Kidney (tissue), 22 donors: ENCODE data around the gene KRT33A. TPM values are rescaled to one million over a fixed set of nuclear protein-coding genes. Genes with fewer than 3 reads are reported as not detected.
"Not testable (repeated sequence)": the region's sequence is repeated elsewhere in the genome, so short reads cannot be mapped to it uniquely, and the experiment has no call there.

Experiments used
- DNase-seq, 5 donors: peaks; one replicate each; pipeline ENCODE4 v3.0.0-alpha.2; 2013 to 2020
- FAIRE-seq: peaks from 2 replicates; lab custom pipeline; 2012; peaks lifted over from hg19 to GRCh38; lab: Jason Lieb, UNC
- H3K27ac ChIP-seq, 2 donors: one replicate each; pipeline ENCODE4 v1.7.0; 2013; ENCODE audit warnings: low read depth in 2 of 2, low read length in 2 of 2, inconsistent platforms in 1 of 2
- H3K27me3 ChIP-seq: one replicate; pipeline ENCODE4 v1.7.1; 2013; ENCODE audit warnings: low read length, inconsistent platforms; ENCODE audit not compliant: control insufficient read depth, insufficient read depth
- H3K36me3 ChIP-seq, 3 donors: one replicate each; pipeline versions ENCODE4 v1.7.0 to v1.7.1; 2013; ENCODE audit warnings: low read length in 3 of 3, control low read depth in 1 of 3, inconsistent platforms in 1 of 3; ENCODE audit not compliant: insufficient read depth in 3 of 3, control insufficient read depth in 2 of 3
- H3K4me1 ChIP-seq, 3 donors: one replicate each; pipeline versions ENCODE4 v1.7.0 to v1.7.1; 2013; ENCODE audit warnings: low read length in 3 of 3, inconsistent platforms in 1 of 3, low read depth in 1 of 3; ENCODE audit not compliant: control insufficient read depth in 2 of 3, insufficient read depth in 2 of 3
- H3K4me3 ChIP-seq, 3 donors: one replicate each; pipeline versions ENCODE4 v1.7.0 to v1.8.1; 2013; ENCODE audit warnings: low read length in 3 of 3, control low read depth in 1 of 3, inconsistent platforms in 1 of 3
- H3K9ac ChIP-seq, 3 donors: one replicate each; pipeline versions ENCODE4 v1.7.0 to v1.7.1; 2013; ENCODE audit warnings: low read length in 3 of 3, control low read depth in 1 of 3, inconsistent platforms in 1 of 3
- H3K9me3 ChIP-seq, 3 donors: one replicate each; pipeline versions ENCODE4 v1.7.0 to v1.7.1; 2013; ENCODE audit warnings: low read length in 3 of 3, control low read depth in 1 of 3, inconsistent platforms in 1 of 3; ENCODE audit not compliant: control insufficient read depth in 2 of 3, insufficient read depth in 1 of 3
- CTCF ChIP-seq: IDR thresholded peaks from 3 replicates; pipeline ENCODE4 v1.5.1; 2012; ENCODE audit warnings: mild to moderate bottlenecking, moderate library complexity, borderline replicate concordance; ENCODE audit not compliant: insufficient read depth; ENCODE audit errors: extremely low read depth
- intact Hi-C: fragments of 100-400 bp; cut with DNase I; formaldehyde crosslinking; loops from one replicate; pipeline ENCODE4 v1.11.1; 2022
- long read RNA-seq, 10 donors: library from polyadenylated mRNA in 1 of 10; unstranded in 1 of 10; transcript quantifications; one replicate each; pipeline ENCODE4 v2.0.0 and lab custom pipeline, GENCODE V29; 2021 to 2026
- polyA plus RNA-seq: library from polyadenylated mRNA; stranded (reverse); fragments of 350-450 nt; fragmentation: Illumina TruSeq; extraction: RNeasy Lipid Tissue Mini Kit (QIAGEN cat#74804); gene quantifications from one replicate; pipeline ENCODE4 v1.2.3, GENCODE V29; 2014; ENCODE audit warnings: low read depth, low replicate concordance; ENCODE audit not compliant: insufficient read depth
- total RNA-seq: library from RNA; stranded (reverse); fragmentation: NEBNext Ultra II Directional; extraction: Animal tissue kit (Norgen Biotek cat#: 25700); gene quantifications from one replicate; pipeline ENCODE4 v1.2.1, GENCODE V29; 2021
- donor health status: control.
- donor health status: control.
- donor health status: control.
- donor health status: control.
- donor health status: control.
- donor health status: DM: yes; HTN: yes; CAD: no.
- donor health status: Normal renal cell carcinoma (clear cell type).

The KRT33A gene
- total RNA-seq (not detected), polyA plus RNA-seq (not detected)
- long read RNA-seq, donor 1: 0 reads
- long read RNA-seq, donor 2: 0 reads
- long read RNA-seq, donor 3: 0 reads
- long read RNA-seq, donor 4: 0 reads
- long read RNA-seq, donor 5: 0 reads
- long read RNA-seq, donor 6: 0 reads
- long read RNA-seq, donor 7: 0 reads
- long read RNA-seq, donor 8: 0 reads
- long read RNA-seq, donor 9: 0 reads
- long read RNA-seq, donor 10: 0 reads

DNA sequence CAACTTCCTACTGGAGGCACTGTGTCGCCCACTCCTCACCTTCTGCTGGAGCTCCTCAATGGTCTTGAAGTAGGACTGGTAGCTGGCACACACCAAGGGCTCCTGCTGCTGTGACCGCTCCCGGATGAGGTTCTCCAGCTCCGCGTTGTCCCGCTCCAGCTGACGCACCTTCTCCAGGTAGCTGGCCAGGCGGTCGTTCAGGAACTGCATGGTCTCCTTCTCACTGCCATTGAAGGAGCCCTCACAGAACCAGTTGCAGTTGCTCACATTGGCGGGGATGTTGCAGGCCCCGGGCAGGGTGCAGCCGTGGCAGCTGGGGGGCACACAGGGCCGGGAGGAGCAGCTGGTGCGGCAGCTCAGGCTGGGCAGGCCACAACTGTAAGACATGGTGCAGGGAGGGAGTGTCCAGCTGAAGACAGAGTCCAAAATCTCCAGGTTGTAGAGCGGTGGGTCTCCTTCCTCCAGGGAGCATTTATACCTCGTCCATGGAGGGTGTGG lies at the start of gene KRT33A:
Gene KRT33A (minus strand): TSS at position 448 of the 498 bp plus-strand sequence. CDS start 61 bp downstream, at position 387.
- H3K27me3 ChIP-seq, H3K36me3 ChIP-seq, H3K9me3 ChIP-seq, H3K4me3 ChIP-seq, DNase-seq, intact Hi-C loops, H3K9ac ChIP-seq, H3K4me1 ChIP-seq, H3K27ac ChIP-seq, FAIRE-seq: not testable (repeated sequence)

DNA sequence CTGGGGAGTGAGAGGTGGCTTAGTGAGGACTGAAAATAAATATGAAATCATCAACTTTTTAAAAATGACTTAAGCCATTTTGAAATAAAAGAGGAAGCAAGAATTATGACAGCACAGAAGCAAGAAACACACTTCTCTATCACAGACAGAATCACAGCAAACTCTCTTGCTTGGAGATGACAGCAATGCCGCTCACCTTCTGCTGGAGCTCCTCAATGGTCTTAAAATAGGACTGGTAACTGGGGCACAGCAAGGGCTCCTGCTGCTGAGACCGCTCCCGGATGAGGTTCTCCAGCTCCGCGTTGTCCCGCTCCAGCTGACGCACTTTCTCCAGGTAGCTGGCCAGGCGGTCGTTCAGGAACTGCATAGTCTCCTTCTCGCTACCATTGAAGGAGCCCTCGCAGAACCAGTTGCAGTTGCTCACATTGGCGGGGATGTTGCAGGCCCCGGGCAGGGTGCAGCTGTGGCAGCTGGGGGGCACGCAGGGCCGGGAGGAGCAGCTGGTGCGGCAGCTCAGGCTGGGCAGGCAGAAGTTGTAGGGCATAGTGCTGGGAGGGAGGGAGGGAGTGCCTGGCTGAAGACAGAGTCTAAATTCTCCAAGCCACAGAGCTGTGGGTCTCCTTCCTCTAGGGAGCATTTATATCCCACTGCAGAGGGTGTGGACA lies 46.5 kb upstream of the KRT33A start, which contains the start of gene KRT31:
Gene KRT31 (minus strand): TSS at position 613 of the 665 bp plus-strand sequence. CDS start 69 bp downstream, at position 544.
- no peak for TF ChIP-seq CTCF

GRCh38 chr17:41396340-41396739 lies 45.7 kb upstream of the KRT33A start:
- DNase-seq (no peak), FAIRE-seq (no peak)
- TF ChIP-seq CTCF: no peak
- no peak overlapping the region for H3K9ac ChIP-seq
- no peaks in the 10 kb centered on the region for H3K9me3 ChIP-seq
- H3K27ac ChIP-seq: no peak overlapping the region
- H3K4me3 ChIP-seq: no peak overlapping the region
- no peaks in the 10 kb centered on the region for H3K36me3 ChIP-seq
- intact Hi-C loops: no loop called here
- H3K27me3 ChIP-seq: no peaks in the 10 kb centered on the region
- H3K4me1 ChIP-seq: peaks cover 0 to 3% (median 0%) of the 10 kb centered on the region in 3 donors

More for the DNA sequence above, 46.5 kb upstream of the KRT33A start, which contains the start of gene KRT31:
- intact Hi-C loops: no loop called here
- Histone ChIP-seq H3K36me3 (no peaks in the 10 kb centered on the region), H3K9ac (no peak within 1 kb of the TSS), H3K27me3 (no peaks in the 10 kb centered on the region), H3K4me1 (peaks cover 0 to 3% (median 0%) of the 10 kb centered on the region in 3 donors), H3K27ac (no peak within 1 kb of the TSS), H3K4me3 (no peak within 1 kb of the TSS), H3K9me3 (no peaks in the 10 kb centered on the region)
- no peak for FAIRE-seq
- DNase-seq: no peak

DNA sequence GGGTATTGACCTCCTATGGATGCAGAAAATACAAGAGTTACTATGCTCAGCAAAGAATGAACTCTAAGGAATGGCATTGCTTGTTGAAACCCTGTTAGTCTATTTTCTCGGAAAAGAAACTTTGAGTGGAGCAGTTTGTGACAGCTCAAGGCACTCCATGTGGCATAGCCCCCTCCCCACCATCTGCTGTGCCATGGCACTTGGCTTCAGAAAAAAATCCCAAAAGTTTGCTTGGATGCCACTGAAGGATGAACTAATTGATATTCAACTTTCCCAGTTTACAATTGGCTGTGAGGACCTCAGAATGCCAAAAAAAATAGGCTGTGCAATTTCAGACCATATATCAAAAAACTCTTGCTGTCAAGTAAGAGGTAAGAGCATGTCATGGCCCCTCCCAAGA lies 45.0 kb upstream of the KRT33A start:
- Histone ChIP-seq H3K36me3 (no peaks in the 10 kb centered on the region), H3K9ac (no peak overlapping the region), H3K27me3 (no peaks in the 10 kb centered on the region), H3K27ac (no peak overlapping the region), H3K4me3 (no peak overlapping the region), H3K4me1 (peaks cover 0 to 3% (median 0%) of the 10 kb centered on the region in 3 donors), H3K9me3 (no peaks in the 10 kb centered on the region)
- FAIRE-seq: no peak
- DNase-seq: no peak
- intact Hi-C loops: no loop called here
- no peak for TF ChIP-seq CTCF

DNA sequence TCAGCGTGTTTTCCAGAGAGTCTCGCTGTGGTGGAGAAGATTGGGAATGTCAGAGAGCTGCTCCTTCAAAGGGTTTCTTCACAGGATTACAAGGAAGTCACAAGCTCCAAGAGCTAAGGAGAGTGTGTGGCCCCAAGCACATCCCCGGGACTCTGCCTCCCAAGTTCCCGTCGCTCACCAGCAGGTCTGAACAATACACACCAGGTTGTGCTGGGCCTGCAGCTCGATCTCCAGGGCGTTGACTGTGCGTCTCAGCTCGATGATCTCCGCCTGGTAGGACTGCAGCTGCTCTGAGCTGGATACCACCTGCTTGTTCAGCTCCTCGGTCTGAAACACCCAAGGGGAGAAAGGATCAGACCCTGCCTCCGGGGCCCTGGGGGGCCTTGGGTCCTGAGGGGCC lies 44.4 kb upstream of the KRT33A start:
- FAIRE-seq, H3K36me3 ChIP-seq, H3K4me1 ChIP-seq, H3K4me3 ChIP-seq, DNase-seq, H3K9ac ChIP-seq, H3K27ac ChIP-seq, intact Hi-C loops, H3K27me3 ChIP-seq, H3K9me3 ChIP-seq: not testable (repeated sequence)
